HG02884 (cell line): Measurements from ENCODE around the gene ZNF423.

Experiments
- ATAC-seq: cut with Tn5 transposase; IDR thresholded peaks from one replicate; pipeline ENCODE4 v1.9.1; 2021; ENCODE audit warnings: mild to moderate bottlenecking, moderate library complexity; ENCODE audit not compliant: unreplicated experiment

The ZNF423 gene

GRCh38 chr16:49455181-49455990, 400.5 kb downstream of the ZNF423 start:
- ATAC-seq = no peak

- no peak for ATAC-seq
Observed at GRCh38 chr16:49454426-49455180, 401.3 kb downstream of the ZNF423 start.

- no peak for ATAC-seq
Observed at GRCh38 chr16:49453983-49454382, 401.9 kb downstream of the ZNF423 start.

- no peak for ATAC-seq
Observed at GRCh38 chr16:49453021-49453420, 402.9 kb downstream of the ZNF423 start.

- ATAC-seq = no peak
Observed at GRCh38 chr16:49452578-49452977, 403.3 kb downstream of the ZNF423 start.

GRCh38 chr16:49452108-49452507, 403.8 kb downstream of the ZNF423 start:
- ATAC-seq = no peak

GRCh38 chr16:49446805-49447204, 409.1 kb downstream of the ZNF423 start:
- ATAC-seq = no peak

- ATAC-seq = no peak
Observed at GRCh38 chr16:49443576-49443975, 412.3 kb downstream of the ZNF423 start.

- no peak for ATAC-seq
Observed at GRCh38 chr16:49442805-49443204, 413.1 kb downstream of the ZNF423 start.

- ATAC-seq = peak; percentile 96
Observed at GRCh38 chr16:49441366-49441780, 414.5 kb downstream of the ZNF423 start.

- no peak for ATAC-seq
Observed at GRCh38 chr16:49440156-49441065, 415.5 kb downstream of the ZNF423 start.

- ATAC-seq = no peak
Observed at GRCh38 chr16:49439676-49440075, 416.2 kb downstream of the ZNF423 start.

GRCh38 chr16:49439050-49439449, 416.9 kb downstream of the ZNF423 start:
- no peak for ATAC-seq
